CD4-positive, alpha-beta T cell treated with Interleukin-17A for 1 hour (primary cell): ENCODE data around the gene NPTX1.

Experiments used
- DNase-seq: peaks from one replicate; pipeline ENCODE4 v3.0.0-alpha.2; 2020

NPTX1 gene

GRCh38 chr17:80424878-80425765 lies 51.3 kb downstream of the NPTX1 start:
- no peak for DNase-seq

GRCh38 chr17:80424261-80424660 lies 52.1 kb downstream of the NPTX1 start:
- DNase-seq: no peak

- DNase-seq: no peak
Measured at GRCh38 chr17:80423536-80424225, 52.7 kb downstream of the NPTX1 start.

- no peak for DNase-seq
Measured at GRCh38 chr17:80422981-80423380, 53.4 kb downstream of the NPTX1 start.

GRCh38 chr17:80422276-80422675 lies 54.1 kb downstream of the NPTX1 start:
- DNase-seq: no peak

- DNase-seq: no peak
Measured at GRCh38 chr17:80421381-80422090, 54.9 kb downstream of the NPTX1 start.

- no peak for DNase-seq
Measured at GRCh38 chr17:80419255-80419654, 57.2 kb downstream of the NPTX1 start.

GRCh38 chr17:80418589-80418988 lies 57.8 kb downstream of the NPTX1 start:
- DNase-seq: no peak
